Measurements from ENCODE around the gene TMEM150B. TPM values are rescaled to one million over a fixed set of nuclear protein-coding genes. Genes with fewer than 3 reads are reported as not detected.

Gene TMEM150B
- total RNA-seq, 1 experiment from 2014 or later, result not detected

DNA sequence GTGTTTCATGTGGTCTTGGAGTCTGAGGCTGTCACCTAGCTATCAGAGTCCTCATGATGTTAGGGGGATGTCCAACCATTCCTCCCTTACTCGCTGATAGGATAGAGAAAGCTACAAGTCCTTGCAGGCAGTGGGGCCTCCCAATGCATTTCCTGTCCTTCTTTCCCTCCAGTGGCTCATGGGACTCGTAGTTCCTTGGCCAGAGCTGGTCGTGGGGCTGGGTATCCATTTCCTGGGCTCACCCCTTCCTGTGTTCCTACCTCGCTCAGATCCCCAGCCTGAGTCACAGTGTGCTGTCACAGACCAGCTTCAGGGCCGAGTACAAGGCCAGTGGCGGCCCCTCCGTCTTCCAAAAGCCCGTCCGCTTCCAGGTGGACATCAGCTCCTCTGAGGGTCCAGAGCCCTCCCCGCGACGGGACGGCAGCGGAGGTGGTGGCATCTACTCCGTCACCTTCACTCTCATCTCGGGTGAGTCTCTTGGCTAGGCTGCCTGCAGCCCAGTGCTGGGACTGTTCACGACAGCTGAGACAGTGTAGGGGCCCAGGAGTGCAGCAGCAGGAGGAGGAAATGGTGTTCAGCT lies 19.1 kb downstream of the TMEM150B start:
- no peak for DNase-seq (ENCODE audit: low read depth, low spot score)
- Histone ChIP-seq H3K4me3 (replicated peaks in 1 of 2; ENCODE audit: low read depth in 1 of 2, low read length in 2 of 2) (no peak overlapping the region), H3K4me2 (ENCODE audit: low read length) (no peak overlapping the region), H3K27ac (ENCODE audit: low read depth, low read length) (no peak overlapping the region), H3K9me2 (ENCODE audit: insufficient read depth) (no peaks in the 10 kb centered on the region), H3K79me2 (ENCODE audit: insufficient read depth, low read length) (no peaks in the 10 kb centered on the region), H3K4me1 (ENCODE audit: control insufficient read depth in 1 of 2, insufficient read depth in 2 of 2, low read length in 2 of 2) (peaks cover 0 to 7% of the 10 kb centered on the region in 2 experiments; a peak in 1 of 4 replicates), H2AFZ (ENCODE audit: low read depth, low read length, poor library complexity, severe bottlenecking) (no peak overlapping the region), H3K9ac (ENCODE audit: low read length) (no peak overlapping the region), H4K20me1 (ENCODE audit: insufficient read depth) (no peaks in the 10 kb centered on the region), H3K27me3 (ENCODE audit: insufficient read depth, low read length) (no peaks in the 10 kb centered on the region), H3K9me3 (ENCODE audit: control insufficient read depth in 1 of 2, insufficient read depth in 1 of 2, low read depth in 1 of 2, low read length in 2 of 2) (no peaks in the 10 kb centered on the region), H3K36me3 (ENCODE audit: control insufficient read depth in 1 of 2, insufficient read depth in 2 of 2, low read length in 2 of 2) (peaks cover 13 to 19% of the 10 kb centered on the region in 2 experiments; a peak in 3 of 4 replicates)
- intact Hi-C loops (cut with micrococcal nuclease), result no loop called here
- CTCF ChIA-PET, result no interaction called here
- TF ChIP-seq SRF (IDR thresholded peaks at IDR 0.05; ENCODE audit: low read depth) (no peak), YY1 (IDR thresholded peaks at IDR 0.05; ENCODE audit: extremely low read depth, insufficient replicate concordance, low read depth, low read length) (no peak), JUND (IDR thresholded peaks at IDR 0.05) (no peak), SIN3A (IDR thresholded peaks at IDR 0.05; ENCODE audit: low read depth) (no peak), CTCF (IDR thresholded peaks at IDR 0.05 in 2 of 3, conservative IDR thresholded peaks at IDR 0.05 in 1 of 3; ENCODE audit: borderline replicate concordance in 1 of 3, insufficient read depth in 1 of 3, low read depth in 2 of 3, low read length in 2 of 3) (no peak), ZNF274 (IDR thresholded peaks at IDR 0.05; ENCODE audit: low read depth, low read length) (no peak), CEBPB (IDR thresholded peaks at IDR 0.05; ENCODE audit: low read depth) (no peak), FOSL1 (IDR thresholded peaks at IDR 0.05; ENCODE audit: low read depth) (no peak), MAX (IDR thresholded peaks at IDR 0.05) (no peak), CBX3 (IDR thresholded peaks at IDR 0.05; ENCODE audit: low read depth) (no peak), SP1 (IDR thresholded peaks at IDR 0.05; ENCODE audit: low read depth) (no peak), POLR2AphosphoS5 (IDR thresholded peaks at IDR 0.05; ENCODE audit: low read depth, low read length) (no peak), ELF1 (IDR thresholded peaks at IDR 0.05; ENCODE audit: borderline replicate concordance, low read depth) (no peak), POLR2A (IDR thresholded peaks at IDR 0.05; ENCODE audit: borderline replicate concordance, extremely low read depth, insufficient read depth, insufficient read length) (no peak), TCF7L2 (IDR thresholded peaks at IDR 0.05; ENCODE audit: borderline replicate concordance, extremely low read depth, insufficient read depth, insufficient read length) (no peak), EZH2 (IDR thresholded peaks at IDR 0.05) (no peak)
- TF ChIP-seq, protein P1, sequence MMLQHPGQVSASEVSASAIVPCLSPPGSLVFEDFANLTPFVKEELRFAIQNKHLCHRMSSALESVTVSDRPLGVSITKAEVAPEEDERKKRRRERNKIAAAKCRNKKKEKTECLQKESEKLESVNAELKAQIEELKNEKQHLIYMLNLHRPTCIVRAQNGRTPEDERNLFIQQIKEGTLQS (IDR thresholded peaks at IDR 0.05), result no peak
- TF ChIP-seq, protein P2, sequence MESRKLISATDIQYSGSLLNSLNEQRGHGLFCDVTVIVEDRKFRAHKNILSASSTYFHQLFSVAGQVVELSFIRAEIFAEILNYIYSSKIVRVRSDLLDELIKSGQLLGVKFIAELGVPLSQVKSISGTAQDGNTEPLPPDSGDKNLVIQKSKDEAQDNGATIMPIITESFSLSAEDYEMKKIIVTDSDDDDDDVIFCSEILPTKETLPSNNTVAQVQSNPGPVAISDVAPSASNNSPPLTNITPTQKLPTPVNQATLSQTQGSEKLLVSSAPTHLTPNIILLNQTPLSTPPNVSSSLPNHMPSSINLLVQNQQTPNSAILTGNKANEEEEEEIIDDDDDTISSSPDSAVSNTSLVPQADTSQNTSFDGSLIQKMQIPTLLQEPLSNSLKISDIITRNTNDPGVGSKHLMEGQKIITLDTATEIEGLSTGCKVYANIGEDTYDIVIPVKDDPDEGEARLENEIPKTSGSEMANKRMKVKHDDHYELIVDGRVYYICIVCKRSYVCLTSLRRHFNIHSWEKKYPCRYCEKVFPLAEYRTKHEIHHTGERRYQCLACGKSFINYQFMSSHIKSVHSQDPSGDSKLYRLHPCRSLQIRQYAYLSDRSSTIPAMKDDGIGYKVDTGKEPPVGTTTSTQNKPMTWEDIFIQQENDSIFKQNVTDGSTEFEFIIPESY (IDR thresholded peaks at IDR 0.05; ENCODE audit: extremely low read depth, insufficient replicate concordance, low read length), result no peak
- RAD21 ChIA-PET (ENCODE audit: low non-redundant PET in 1 of 2, low total read pairs in 2 of 2, uncharacterized antibody in 2 of 2, unreplicated experiment in 2 of 2), result no interaction called here
- ATAC-seq, result no peak
- BruUV-seq (replicated peaks), result no TSS peak
- POLR2A ChIA-PET, result no interaction called here

All from HCT116 (cell line).